OCI-LY1 (cell line): ENCODE measurements around the gene AEBP1.

Experiments used
- H2AFZ ChIP-seq: fragments of 200-600 bp; sonication (generic), shearing (Covaris generic); 2 replicates; pipeline ENCODE4 v1.6.0; 2014; ENCODE audit warnings: antibody characterized with exemption, mild to moderate bottlenecking, low read length
- H3F3A ChIP-seq: fragments of 200-600 bp; sonication (generic), shearing (Covaris generic); 2 replicates; pipeline ENCODE4 v1.6.0; 2014; ENCODE audit warnings: mild to moderate bottlenecking, antibody characterized with exemption, low read length, moderate library complexity; ENCODE audit not compliant: insufficient read depth
- H3K27ac ChIP-seq: fragments of 200-600 bp; sonication (generic); 2 replicates; pipeline ENCODE4 v1.5.1; 2014; ENCODE audit warnings: low read length, mixed run types, mild to moderate bottlenecking, low read depth; ENCODE audit not compliant: poor library complexity, severe bottlenecking
- H3K27me3 ChIP-seq: fragments of 200-600 bp; sonication (generic); 2 replicates; pipeline ENCODE4 v1.6.0; 2014; ENCODE audit warnings: antibody characterized with exemption, mild to moderate bottlenecking, low read length, moderate library complexity; ENCODE audit not compliant: insufficient read depth
- H3K36me3 ChIP-seq: fragments of 200-600 bp; sonication (generic); 2 replicates; pipeline ENCODE4 v1.6.1; 2014; ENCODE audit warnings: mild to moderate bottlenecking, antibody characterized with exemption, low read length, moderate library complexity, mixed read lengths; ENCODE audit not compliant: insufficient read depth
- H3K4me1 ChIP-seq: fragments of 200-600 bp; sonication (generic); 2 replicates; pipeline ENCODE4 v1.5.1; 2014; ENCODE audit warnings: mild to moderate bottlenecking, low read length, moderate library complexity; ENCODE audit not compliant: insufficient read depth, severe bottlenecking
- H3K4me2 ChIP-seq: fragments of 200-600 bp; sonication (generic), shearing (Covaris generic); 2 replicates; pipeline ENCODE4 v1.6.1; 2014; ENCODE audit warnings: low read length
- H3K4me3 ChIP-seq: fragments of 200-600 bp; sonication (generic); 2 replicates; pipeline ENCODE4 v1.5.1; 2014; ENCODE audit warnings: low read length, low read depth, mild to moderate bottlenecking, mixed read lengths; ENCODE audit not compliant: poor library complexity, severe bottlenecking
- H3K79me2 ChIP-seq: fragments of 200-600 bp; shearing (Covaris generic); 2 replicates; pipeline ENCODE4 v1.6.1; 2016; ENCODE audit warnings: mixed run types, low read length, mixed read lengths; ENCODE audit not compliant: insufficient read depth
- H3K9ac ChIP-seq: fragments of 200-600 bp; sonication (generic), shearing (Covaris generic); 2 replicates; pipeline ENCODE4 v1.6.1; 2014; ENCODE audit warnings: mild to moderate bottlenecking, low read length, mixed read lengths
- H3K9me2 ChIP-seq: fragments of 200-600 bp; sonication (generic), shearing (Covaris generic); 2 replicates; pipeline ENCODE4 v1.6.1; 2014; ENCODE audit warnings: low read depth, mild to moderate bottlenecking, low read length, mixed read lengths
- H3K9me3 ChIP-seq: fragments of 200-600 bp; shearing (Covaris generic); 2 replicates; pipeline ENCODE4 v1.6.1; 2014; ENCODE audit warnings: low read length, mixed read lengths
- H4K20me1 ChIP-seq: fragments of 200-600 bp; sonication (generic), shearing (Covaris generic); 2 replicates; pipeline ENCODE4 v1.6.0; 2016; ENCODE audit warnings: mild to moderate bottlenecking, low read length; ENCODE audit not compliant: insufficient read depth
- CTCF ChIP-seq: fragments of 200-600 bp; sonication (generic), shearing (Covaris generic); IDR thresholded peaks from 2 replicates; pipeline ENCODE4 v1.5.1; 2017; ENCODE audit warnings: mild to moderate bottlenecking, antibody characterized with exemption, low read length, moderate library complexity, mixed read lengths
- EZH2 ChIP-seq: fragments of 200-600 bp; sonication (generic), shearing (Covaris generic); IDR thresholded peaks from 2 replicates; pipeline ENCODE4 v1.8.0; 2017; ENCODE audit warnings: borderline replicate concordance, mixed run types, mild to moderate bottlenecking, antibody characterized with exemption, low read length, moderate library complexity, mixed read lengths

The AEBP1 gene

DNA sequence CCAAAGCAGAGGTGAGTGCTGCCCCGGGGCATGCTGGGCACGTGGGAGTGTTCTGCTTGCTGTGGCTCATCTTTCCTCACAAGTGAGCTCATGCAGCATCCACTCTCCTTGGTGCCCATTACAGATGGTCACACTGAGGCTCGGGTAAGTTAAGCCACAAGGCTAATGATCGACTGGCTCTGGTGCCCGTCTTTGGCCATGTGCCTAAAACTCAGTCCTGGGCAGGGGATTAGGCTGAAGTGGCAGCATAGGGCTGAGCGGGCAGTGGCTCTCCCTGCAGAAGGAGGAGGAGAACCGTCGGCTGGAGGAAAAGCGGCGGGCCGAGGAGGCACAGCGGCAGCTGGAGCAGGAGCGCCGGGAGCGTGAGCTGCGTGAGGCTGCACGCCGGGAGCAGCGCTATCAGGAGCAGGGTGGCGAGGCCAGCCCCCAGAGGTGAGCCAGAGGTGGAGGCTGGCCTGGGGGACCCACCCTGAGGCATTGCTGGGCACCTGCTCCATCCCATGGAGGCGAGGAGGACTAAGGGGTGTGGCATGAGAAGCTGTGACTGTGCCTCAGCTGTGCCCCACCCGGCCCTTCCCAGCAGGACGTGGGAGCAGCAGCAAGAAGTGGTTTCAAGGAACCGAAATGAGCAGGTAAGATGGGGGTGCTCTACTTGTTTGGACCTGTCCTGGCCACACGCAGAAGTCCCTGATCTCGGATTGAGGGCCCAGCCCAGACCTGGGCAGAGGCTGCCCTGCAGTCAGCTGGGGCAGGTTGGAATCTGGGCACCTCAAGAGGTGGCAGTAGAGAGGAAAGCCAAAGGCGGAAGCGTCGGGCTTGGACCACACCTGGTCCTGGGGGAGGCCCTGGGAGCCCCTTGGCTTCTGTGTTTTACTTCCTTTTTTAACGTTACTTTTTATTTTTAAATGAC lies 46.0 kb upstream of the AEBP1 start:
- no peak overlapping the region for H2AFZ ChIP-seq
- peak overlapping the region; percentile 54 for H3K27ac ChIP-seq
- H3K27me3 ChIP-seq = no peaks in the 10 kb centered on the region
- H3K36me3 ChIP-seq = peaks cover 98% of the 10 kb centered on the region
- no peak; the same call in 1 of the 2 replicates for TF ChIP-seq CTCF
- TF ChIP-seq EZH2 = no peak
- no peak overlapping the region for H3K4me3 ChIP-seq
- H4K20me1 ChIP-seq = no peaks in the 10 kb centered on the region
- H3K9me2 ChIP-seq = no peaks in the 10 kb centered on the region
- no peaks in the 10 kb centered on the region for H3K79me2 ChIP-seq
- no peaks in the 10 kb centered on the region for H3K9me3 ChIP-seq
- no peak overlapping the region for H3K9ac ChIP-seq
- peaks cover 12% of the 10 kb centered on the region for H3K4me1 ChIP-seq
- H3K4me2 ChIP-seq = no peak overlapping the region
- H3F3A ChIP-seq = no peaks in the 10 kb centered on the region

- H2AFZ ChIP-seq = no peak overlapping the region
- H3K27ac ChIP-seq = peak overlapping the region; percentile 54
- no peak for TF ChIP-seq CTCF
- no peak for TF ChIP-seq EZH2
- peaks cover 92% of the 10 kb centered on the region for H3K36me3 ChIP-seq
- no peaks in the 10 kb centered on the region for H4K20me1 ChIP-seq
- H3K27me3 ChIP-seq = no peaks in the 10 kb centered on the region
- H3F3A ChIP-seq = no peaks in the 10 kb centered on the region
- no peak overlapping the region for H3K4me2 ChIP-seq
- no peaks in the 10 kb centered on the region for H3K9me3 ChIP-seq
- H3K9ac ChIP-seq = no peak overlapping the region
- H3K4me1 ChIP-seq = peaks cover 12% of the 10 kb centered on the region
- no peaks in the 10 kb centered on the region for H3K79me2 ChIP-seq
- H3K4me3 ChIP-seq = no peak overlapping the region
- H3K9me2 ChIP-seq = no peaks in the 10 kb centered on the region
Measured at GRCh38 chr7:44058759-44059218, 45.4 kb upstream of the AEBP1 start.

GRCh38 chr7:44059219-44060090 lies 44.7 kb upstream of the AEBP1 start:
- Histone ChIP-seq H3K9me2 (no peaks in the 10 kb centered on the region), H3F3A (no peaks in the 10 kb centered on the region), H3K4me1 (peaks cover 12% of the 10 kb centered on the region), H4K20me1 (no peaks in the 10 kb centered on the region), H3K4me2 (no peak overlapping the region), H3K9me3 (no peaks in the 10 kb centered on the region), H3K27me3 (no peaks in the 10 kb centered on the region), H2AFZ (no peak overlapping the region), H3K9ac (no peak overlapping the region), H3K27ac (peak overlapping the region; percentile 54), H3K79me2 (no peaks in the 10 kb centered on the region), H3K4me3 (no peak overlapping the region), H3K36me3 (peaks cover 85% of the 10 kb centered on the region)
- TF ChIP-seq CTCF (no peak), EZH2 (no peak)
